GM19463 (cell line): Measurements from ENCODE around the gene EMP1.
"Not testable (repeated sequence)": the region's sequence is repeated elsewhere in the genome, so short reads cannot be mapped to it uniquely, and the experiment has no call there.

Experiments
- ATAC-seq: cut with Tn5 transposase; IDR thresholded peaks from one replicate; pipeline ENCODE4 v1.9.1; 2021; ENCODE audit warnings: mild to moderate bottlenecking, moderate library complexity; ENCODE audit not compliant: unreplicated experiment

Gene EMP1

DNA sequence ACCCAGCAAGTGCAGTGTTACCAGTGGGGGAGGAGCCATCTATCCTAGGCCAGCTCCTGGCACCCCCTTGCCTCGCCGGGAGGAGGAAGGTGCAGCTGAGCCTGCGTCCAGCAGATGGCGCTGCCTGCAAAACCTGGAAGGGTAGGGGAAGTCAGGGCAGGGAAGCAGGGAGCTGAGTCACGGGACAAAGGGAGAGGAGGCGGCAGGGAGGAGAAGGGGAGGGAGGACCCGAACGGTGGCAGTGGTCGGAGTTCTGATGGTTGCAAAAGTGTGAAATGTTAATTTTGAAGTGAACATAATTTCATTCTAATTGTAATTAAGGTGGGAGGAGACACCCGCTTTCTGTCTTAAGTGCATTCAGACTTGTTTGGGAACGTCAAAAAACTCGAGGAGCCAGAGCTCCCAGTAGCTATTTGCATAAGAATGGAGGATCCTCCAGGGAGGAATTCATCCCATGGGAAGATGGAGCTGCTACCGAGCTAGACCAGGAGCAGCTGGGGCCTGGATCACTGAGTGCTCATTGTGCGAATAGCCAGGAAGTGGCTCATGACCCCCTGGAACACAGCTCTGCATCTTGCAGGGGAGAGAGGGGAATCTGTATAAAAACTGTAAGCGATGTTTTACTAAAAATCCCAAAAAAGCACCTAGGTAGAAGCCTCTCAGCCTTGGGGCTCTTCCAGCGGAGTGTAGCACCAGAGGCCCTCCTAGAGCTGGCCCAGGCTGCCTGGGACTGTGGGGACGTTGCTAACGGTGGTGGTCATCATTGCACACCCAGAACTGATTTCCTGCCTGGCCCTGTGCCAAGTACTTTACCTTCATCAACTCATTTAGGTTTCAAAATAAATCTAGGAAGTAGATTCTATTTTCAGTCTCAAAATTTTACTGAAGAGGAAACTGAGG is 59.5 kb downstream of the EMP1 start:
- ATAC-seq = peak; percentile 99

GRCh38 chr12:13256692-13257045 is 60.1 kb downstream of the EMP1 start:
- no peak for ATAC-seq

DNA sequence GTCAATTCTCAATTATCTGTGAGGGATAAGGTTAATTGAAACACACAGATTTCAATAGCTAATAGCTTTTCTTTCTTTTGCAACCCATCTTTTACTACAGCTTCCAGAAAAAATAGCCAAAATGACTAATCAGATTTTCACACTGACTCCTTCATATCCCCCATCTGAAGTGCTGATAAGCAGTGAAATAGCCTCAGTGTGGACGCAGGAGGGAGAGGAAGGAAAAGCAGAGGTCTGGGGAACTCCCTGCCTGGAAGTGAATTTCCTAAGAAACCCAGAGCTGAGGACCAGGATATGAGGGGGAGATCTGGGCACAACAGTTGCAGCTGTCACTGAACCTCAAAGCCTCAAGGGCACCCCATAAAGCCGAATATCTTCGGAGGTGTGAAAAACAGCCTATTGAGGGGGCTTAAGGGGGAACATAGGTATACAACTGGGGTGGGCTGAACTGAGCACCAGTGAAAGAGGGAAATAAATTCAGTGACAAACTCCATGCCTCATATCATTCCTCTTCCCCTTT is 60.9 kb downstream of the EMP1 start:
- ATAC-seq = no peak

- no peak for ATAC-seq
These were observed 61.7 kb downstream of the EMP1 start for GRCh38 chr12:13258197-13258596.

GRCh38 chr12:13258717-13259119 is 62.2 kb downstream of the EMP1 start:
- no peak for ATAC-seq

DNA sequence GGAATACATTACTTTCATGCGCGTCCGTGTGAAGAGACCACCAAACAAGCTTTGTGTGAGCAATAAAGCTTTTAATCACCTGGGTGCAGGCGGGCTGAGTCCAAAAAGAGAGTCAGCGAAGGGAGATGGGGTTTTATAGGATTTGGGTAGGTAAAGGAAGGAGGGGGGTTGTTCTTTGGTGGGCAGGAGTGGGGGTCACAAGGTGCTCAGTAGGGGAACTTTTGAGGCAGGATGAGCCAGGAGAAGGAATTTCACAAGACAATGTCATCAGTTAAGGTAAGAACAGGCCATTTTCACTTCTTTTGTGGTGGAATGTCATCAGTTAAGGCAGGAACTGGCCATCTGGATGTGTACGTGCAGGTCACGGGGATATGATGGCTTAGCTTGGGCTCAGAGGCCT is 63.1 kb downstream of the EMP1 start:
- ATAC-seq = not testable (repeated sequence)

DNA sequence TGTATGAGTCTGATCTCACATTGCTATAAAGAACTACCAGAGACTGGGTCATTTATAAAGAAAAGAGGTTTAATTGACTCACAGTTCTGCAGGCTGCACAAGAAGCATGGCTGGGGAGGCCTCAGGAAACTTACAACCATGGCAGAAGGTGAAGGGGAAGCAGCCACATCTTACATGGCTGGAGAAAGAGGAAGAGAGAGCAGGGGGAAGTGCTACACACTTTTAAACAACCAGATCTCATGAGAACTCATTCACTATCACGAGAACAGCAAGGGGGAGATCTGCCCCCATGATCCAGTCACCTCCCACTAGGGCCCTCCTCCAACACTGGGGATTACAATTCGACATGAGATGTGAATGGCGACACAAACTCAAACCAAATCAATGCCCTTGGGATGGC is 71.3 kb downstream of the EMP1 start:
- ATAC-seq = not testable (repeated sequence)

DNA sequence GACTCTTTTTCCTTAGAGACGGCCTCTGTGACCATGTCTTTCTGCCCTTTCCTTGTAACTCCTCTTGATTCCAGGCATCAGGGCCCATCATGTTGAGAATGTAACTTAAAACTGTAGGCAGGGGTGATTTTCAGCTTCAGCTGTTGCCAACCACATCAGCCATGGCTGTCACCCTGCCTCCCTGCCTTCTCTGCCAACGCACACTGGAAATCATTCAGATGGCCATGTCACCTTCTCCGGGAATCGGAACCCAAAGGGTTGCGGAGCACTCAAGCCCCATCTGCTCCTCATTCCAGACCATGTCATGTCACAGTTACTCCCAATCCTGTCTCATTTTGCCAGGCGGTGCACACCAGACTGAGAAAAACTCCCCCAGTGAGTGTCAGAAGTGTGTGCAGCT is 72.1 kb downstream of the EMP1 start:
- ATAC-seq = no peak
